ENCODE results near the gene PLEK2.
"Not testable (repeated sequence)": the region's sequence is repeated elsewhere in the genome, so short reads cannot be mapped to it uniquely, and the experiment has no call there.

PLEK2 gene, protein sequence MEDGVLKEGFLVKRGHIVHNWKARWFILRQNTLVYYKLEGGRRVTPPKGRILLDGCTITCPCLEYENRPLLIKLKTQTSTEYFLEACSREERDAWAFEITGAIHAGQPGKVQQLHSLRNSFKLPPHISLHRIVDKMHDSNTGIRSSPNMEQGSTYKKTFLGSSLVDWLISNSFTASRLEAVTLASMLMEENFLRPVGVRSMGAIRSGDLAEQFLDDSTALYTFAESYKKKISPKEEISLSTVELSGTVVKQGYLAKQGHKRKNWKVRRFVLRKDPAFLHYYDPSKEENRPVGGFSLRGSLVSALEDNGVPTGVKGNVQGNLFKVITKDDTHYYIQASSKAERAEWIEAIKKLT

DNA sequence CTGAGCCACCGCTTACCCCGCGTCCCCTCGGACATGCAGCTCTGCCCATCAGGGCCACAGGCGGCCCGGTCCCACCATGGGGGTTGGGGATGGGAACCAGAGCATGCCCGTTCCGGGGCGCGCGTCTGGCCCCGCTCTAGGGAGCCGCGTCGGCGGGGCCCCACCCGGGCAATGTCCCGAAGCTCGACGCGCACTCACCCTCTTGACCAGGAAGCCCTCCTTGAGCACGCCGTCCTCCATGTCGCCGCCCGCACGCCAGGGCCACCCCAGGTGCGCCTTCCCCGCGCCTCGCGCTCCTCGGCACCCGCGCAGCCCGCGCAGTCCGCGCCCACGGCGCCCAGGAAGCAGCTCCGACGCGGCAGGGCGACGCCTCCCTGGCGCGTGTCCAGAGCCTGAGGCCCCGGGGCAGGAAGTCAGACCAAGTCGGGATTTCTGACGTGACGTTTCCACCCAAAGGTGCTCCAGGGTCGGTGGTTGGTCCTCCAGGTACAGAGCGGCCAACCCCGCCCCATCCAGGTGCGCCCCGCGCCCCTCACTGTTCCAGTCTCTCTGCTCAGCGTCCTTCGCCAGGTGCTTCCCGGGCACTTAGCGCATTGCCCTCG, at the start of gene PLEK2:
PLEK2 (minus strand) TSS at position 346 of the 602 bp plus-strand sequence; CDS start at position 240, 106 bp downstream.
- TF ChIP-seq POLR2A (IDR thresholded peaks at IDR 0.05; ENCODE audit: low read depth, low read length), result no peak
- DNase-seq (ENCODE audit: insufficient read length, low spot score) (no peak), FAIRE-seq (no peak)

DNA sequence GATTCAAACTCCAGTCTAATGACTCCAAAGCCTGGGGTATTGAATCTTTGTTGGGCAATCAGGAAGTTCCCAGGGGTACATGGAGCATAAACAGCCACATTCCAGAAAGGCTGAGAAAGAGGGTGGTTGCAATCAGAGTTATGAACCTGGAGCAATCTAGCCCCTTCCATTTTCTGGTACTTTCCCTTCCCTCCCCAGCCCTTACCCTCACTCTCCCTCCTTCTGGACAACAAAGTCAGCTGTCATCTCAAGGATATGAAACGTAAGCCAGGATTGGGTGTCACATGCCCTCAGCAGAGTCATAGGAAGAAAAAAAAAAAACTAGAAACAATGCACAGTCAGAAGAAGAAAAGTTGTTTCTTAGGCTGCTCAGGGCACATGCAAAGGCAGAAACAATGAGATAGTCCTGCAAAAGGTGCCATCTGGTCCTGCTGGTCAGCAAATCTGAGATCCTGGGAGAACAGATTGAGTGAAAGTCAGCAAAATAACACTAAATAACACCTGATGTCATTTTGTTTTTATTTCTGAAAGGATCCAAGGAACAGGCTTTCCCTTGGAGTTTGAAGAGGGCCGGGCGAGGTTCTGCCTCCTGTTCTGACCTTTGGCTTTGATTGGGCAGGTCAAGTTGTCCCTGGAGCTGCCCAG, 49.5 kb upstream of the PLEK2 start:
- FAIRE-seq (no peak), DNase-seq (ENCODE audit: insufficient read length, low spot score) (no peak)
- TF ChIP-seq POLR2A (IDR thresholded peaks at IDR 0.05; ENCODE audit: low read depth, low read length), result no peak

DNA sequence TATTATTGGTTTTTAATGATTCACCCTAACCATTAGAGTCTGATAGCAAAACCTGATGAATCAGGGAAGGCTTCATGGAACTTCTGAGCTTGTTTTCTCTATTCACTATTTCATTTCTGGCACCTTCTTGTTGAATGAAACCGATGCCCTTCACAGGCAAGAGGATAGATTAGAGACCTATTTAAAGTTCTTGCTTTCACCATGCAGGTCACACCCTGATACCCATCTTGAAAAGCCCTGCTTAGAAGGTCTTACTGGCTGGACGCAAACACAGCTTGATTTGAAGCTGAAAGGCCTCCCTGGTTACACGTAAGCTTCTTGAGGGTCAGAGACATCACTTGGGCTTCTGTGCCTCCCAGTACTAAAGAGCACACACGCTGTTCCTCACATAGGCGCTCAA, 47.4 kb upstream of the PLEK2 start:
- DNase-seq (ENCODE audit: insufficient read length, low spot score) (no peak), FAIRE-seq (no peak)
- no peak for TF ChIP-seq POLR2A (IDR thresholded peaks at IDR 0.05; ENCODE audit: low read depth, low read length)

DNA sequence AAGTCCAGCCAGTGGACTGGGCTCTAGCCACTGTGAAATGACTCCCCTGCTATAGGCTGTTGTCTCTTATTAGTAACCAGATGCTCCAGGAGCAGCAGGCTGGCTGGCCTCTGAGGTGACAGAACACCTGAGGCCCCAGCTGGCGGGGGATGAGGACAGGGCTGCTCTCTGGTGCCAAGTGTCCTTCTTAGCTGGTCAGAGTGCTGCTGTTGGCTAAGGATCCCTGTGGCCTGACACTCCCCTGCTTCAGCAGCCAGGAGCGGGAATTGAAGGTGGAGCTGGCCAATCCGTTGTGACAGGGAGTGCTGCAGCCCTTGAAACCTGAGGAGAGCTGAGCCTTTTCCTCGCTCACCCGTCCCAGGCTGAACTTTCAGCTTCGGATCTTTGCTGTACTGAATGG, 45.8 kb upstream of the PLEK2 start:
- TF ChIP-seq POLR2A (IDR thresholded peaks at IDR 0.05; ENCODE audit: low read depth, low read length), result no peak
- FAIRE-seq (no peak), DNase-seq (ENCODE audit: insufficient read length, low spot score) (no peak)

DNA sequence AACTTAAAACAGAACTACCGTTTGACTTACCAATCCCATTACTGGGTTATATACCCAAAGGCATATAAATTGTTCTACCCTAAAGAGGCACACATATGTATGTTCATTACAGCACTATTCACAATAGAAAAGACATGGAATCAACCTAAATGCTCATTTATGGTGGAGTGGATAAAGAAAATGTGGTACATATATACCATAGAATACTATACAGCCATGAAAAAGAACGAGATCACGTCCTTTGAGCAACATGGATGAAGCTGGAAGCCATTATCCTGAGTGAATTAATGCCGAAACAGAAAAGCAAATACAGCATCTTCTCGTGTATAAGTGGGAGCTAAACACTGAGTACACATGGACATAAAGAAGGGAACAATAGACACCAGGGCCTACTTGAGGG, 44.8 kb upstream of the PLEK2 start:
- no peak for DNase-seq (ENCODE audit: insufficient read length, low spot score)
- no peak for TF ChIP-seq POLR2A (IDR thresholded peaks at IDR 0.05; ENCODE audit: low read depth, low read length)
- no peak for FAIRE-seq

DNA sequence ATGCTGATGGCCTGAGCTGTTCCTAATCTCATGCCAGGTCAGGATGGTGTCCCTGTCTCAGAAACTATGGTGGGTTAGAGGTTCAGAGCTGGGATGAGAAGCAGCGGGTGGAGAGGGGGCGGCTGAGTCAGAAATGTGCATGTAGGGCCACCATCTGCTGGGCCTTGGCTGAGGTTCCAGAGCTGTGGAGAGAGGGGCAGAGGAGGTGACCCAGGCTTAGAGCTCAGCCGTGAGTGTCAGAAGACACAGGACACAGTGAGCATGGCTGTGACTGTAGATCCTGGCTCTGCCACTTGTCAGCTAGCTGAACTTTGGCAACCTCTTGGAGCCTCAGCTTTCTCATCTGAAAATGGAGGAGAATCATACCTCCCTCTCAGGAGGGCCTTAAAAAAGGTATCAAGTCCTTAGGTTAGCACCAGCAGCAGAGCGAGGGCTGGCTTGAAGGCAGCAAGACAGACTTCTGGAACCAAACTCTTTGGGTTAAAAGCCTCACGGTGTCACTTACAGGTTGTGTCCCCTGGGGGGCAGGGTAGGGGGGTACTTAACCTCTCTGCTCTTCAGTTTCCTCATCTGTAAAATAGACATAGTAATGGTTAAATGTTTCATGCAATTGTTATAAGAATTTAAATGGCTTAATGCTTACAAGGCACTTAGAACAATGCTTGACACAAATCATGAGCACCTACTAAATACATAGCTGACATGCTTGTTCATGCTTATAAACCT, 41.8 kb upstream of the PLEK2 start:
- TF ChIP-seq POLR2A (IDR thresholded peaks at IDR 0.05; ENCODE audit: low read depth, low read length), result no peak
- DNase-seq (ENCODE audit: insufficient read length, low spot score) (no peak), FAIRE-seq (no peak)

DNA sequence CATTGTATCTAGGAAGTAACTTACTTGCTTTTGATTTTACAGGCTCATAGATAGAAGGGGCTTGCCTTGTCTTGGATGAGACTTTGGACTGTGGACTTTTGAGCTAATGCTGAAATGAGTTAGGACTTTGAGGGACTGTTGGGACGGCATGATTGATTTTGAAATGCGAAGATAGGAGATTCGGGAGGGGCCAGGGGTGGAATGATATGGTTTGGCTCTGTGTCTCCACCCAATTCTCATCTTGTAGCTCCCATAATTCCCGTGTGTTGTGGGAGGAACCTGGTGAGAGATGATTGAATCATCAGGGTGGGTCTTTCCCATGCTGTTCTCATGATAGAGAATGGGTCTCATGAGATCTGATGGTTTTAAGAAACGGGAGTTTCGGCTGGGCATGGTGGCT, 39.7 kb upstream of the PLEK2 start:
- FAIRE-seq; DNase-seq (ENCODE audit: insufficient read length, low spot score): not testable (repeated sequence)

DNA sequence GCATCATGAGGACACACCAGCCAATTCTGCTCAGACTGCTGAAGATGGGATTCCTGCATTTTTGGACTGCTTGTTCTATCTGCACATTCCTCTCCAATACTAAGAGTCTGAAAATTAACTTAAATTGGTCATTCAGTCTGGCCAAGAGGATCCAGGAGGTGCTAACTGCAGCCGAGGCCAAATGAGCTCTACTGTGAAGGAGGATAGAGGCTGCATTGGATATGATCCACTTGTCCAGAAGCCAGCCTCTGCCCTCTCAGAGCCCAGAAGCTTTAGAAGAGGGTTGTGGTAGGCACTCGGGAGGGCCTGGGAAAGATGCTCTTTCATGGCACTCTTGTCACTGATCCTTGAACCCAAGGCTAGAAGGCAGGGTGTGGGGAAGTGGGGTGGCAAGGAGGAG, 37.1 kb upstream of the PLEK2 start:
- no peak for TF ChIP-seq POLR2A (IDR thresholded peaks at IDR 0.05; ENCODE audit: low read depth, low read length)
- DNase-seq (ENCODE audit: insufficient read length, low spot score), result no peak
- FAIRE-seq, result no peak

DNA sequence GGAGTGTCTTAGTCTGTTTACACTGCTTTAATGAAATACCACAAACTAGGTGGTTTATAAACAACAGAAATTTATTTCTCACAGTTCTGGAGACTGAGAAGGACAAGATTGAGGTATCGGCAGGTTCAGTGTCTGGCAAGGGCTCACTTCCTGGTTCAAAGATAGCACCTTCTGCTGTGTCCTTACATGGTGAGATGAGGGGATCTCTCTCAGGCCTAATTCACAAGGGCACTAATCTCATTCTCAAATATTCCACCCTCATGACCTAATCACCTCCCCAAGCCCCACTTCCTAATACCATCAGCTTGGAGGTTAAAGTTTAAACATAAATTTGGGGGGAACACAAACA, 35.0 kb upstream of the PLEK2 start:
- DNase-seq (ENCODE audit: insufficient read length, low spot score) (no peak), FAIRE-seq (no peak)
- TF ChIP-seq POLR2A (IDR thresholded peaks at IDR 0.05; ENCODE audit: low read depth, low read length), result no peak

DNA sequence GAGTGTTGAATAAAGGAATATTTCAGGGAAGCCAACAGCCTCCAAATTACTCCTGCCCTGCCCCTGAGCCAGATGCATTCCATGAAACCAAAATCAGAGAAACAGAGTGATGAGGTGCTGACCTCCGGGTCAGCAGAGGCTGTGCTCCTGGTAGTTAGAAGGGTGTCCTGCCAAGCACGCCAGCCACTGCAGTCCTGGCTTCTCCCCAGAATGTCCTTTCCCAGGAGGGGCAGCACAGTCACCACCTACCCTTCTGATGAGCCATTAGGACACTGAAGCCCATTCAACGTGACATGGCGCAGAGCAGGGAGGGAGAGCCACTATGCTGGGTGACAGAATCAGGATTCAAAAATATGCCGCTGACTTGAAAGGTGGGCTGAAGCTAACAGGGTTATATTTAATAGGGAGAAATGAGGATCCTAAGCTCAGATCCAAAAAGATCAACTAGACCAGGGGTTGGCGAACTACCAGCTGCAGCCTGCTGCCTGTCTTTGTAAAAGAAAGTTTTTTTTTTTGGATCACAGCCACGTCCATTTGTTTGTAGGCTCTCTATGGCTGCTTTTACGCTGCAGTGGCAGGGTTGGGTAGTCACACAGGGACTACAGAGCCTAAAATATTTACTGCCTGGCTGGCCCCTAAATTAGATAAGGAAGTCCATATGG, 34.5 kb upstream of the PLEK2 start:
- DNase-seq (ENCODE audit: insufficient read length, low spot score) (no peak), FAIRE-seq (no peak)
- no peak for TF ChIP-seq POLR2A (IDR thresholded peaks at IDR 0.05; ENCODE audit: low read depth, low read length)

DNA sequence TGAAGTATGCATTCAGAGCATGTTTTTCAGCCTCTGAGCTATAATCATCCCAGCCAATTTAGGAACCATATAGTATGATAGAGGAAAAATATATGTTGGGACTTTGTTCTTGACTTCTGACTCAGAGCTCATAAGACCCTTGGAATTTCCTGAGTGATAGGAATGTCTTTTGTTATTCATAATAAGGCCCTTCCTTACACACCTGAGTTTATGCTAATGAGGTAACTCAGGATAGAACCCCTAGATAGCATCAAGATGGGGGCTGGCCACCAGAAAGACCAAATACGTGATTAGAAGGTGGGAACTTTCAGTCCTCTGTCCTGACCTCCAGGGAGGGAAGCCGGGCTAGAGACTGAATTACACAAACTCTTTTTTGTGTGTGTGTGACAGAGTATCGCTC, 32.4 kb upstream of the PLEK2 start:
- TF ChIP-seq POLR2A (IDR thresholded peaks at IDR 0.05; ENCODE audit: low read depth, low read length), result no peak
- DNase-seq (ENCODE audit: insufficient read length, low spot score), result no peak
- FAIRE-seq, result no peak

DNA sequence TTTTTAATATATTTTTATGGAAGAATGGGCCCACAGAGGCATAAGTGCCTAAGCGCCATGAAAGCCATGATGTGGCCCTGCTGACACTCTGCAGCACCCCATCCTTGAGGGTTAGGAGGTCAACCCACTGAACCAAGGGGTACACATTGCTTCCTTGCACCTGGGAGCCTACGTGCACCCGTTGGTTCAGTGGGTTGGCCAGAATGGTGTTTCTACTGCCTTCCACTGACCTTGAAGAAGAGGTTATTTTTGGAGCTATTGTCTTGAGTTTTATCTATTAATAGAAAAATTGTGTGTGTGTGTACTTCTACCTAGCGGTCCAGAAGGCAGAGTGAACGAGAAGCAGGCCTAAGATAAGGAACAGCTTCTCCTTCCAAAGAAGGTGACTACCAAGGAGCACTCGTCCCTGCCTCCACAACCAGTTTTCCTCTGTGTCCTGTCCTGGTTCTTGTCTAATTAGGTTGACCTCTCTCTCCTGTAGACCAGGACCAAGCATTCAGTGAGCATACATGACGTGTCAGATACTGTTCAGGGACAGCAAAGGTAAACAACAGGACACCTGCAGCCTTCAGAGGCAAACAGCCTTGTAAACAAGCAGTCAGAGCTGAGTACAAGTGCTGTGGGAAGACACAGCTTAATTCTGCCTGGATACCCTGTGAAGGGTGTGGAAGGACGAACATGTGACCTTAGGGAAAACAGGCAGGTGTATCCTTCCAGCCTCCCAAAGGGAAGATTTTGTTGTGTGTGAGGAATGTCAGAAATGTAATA, 30.4 kb upstream of the PLEK2 start:
- no peak for TF ChIP-seq POLR2A (IDR thresholded peaks at IDR 0.05; ENCODE audit: low read depth, low read length)
- DNase-seq (ENCODE audit: insufficient read length, low spot score), result no peak
- FAIRE-seq, result no peak

DNA sequence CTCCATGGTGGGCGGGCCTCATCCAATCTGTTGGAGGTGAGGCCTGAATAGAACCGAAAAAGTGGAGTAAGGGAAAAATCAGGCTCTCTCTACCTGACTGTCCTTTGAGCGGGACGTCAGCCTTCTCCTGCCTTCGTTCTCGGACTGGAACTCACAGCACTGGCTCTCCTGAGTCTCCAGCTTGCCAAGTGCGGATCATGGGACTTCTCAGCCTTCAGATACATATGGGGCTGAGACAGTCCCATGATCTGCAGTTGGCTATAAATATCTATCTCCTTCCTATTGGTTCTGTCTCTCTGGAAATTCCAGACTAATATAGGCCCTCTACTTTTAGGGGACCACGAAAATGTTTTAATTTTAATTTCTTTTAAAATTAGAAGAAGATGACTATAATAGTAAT, 29.7 kb upstream of the PLEK2 start:
- DNase-seq (ENCODE audit: insufficient read length, low spot score) (no peak), FAIRE-seq (no peak)
- no peak for TF ChIP-seq POLR2A (IDR thresholded peaks at IDR 0.05; ENCODE audit: low read depth, low read length)
